SK-N-SH treated with all-trans-retinoic acid at 6 μM for 48 hours (cell line): Measurements from ENCODE around the gene LIPM.

Source experiments
- ATAC-seq: fragments of 200-7000 bp; cut with Tn5 transposase; 3 replicates; pipeline ENCODE4 v1.9.1; 2020; ENCODE audit warnings: mild to moderate bottlenecking, moderate library complexity
- ARNTL ChIP-seq: fragments of 450-650 bp; formaldehyde crosslinking; IDR thresholded peaks from 2 replicates; pipeline ENCODE4 v1.5.0; 2020; ENCODE audit warnings: low read depth, mild to moderate bottlenecking, moderate library complexity, borderline replicate concordance
- BACH2 ChIP-seq: fragments of 250-450 bp; sonication (Bioruptor Pico); IDR thresholded peaks from 2 replicates; pipeline ENCODE4 v1.9.0; 2021; ENCODE audit warnings: mild to moderate bottlenecking, borderline replicate concordance
- CSDC2 ChIP-seq: fragments of 250-450 bp; sonication (Bioruptor Pico); IDR thresholded peaks from 2 replicates; pipeline ENCODE4 v1.5.0; 2020; ENCODE audit warnings: mild to moderate bottlenecking, moderate library complexity
- ESRRG ChIP-seq: fragments of 250-450 bp; sonication (Bioruptor Pico); IDR thresholded peaks from 2 replicates; pipeline ENCODE4 v1.6.1; 2021; ENCODE audit warnings: mild to moderate bottlenecking
- ISL1 ChIP-seq: fragments of 250-450 bp; sonication (Bioruptor Pico); IDR thresholded peaks from 2 replicates; pipeline ENCODE4 v2.1.2; 2022; ENCODE audit warnings: mild to moderate bottlenecking, moderate library complexity
- OSR1 ChIP-seq: fragments of 250-450 bp; sonication (Bioruptor Pico); IDR thresholded peaks from 2 replicates; pipeline ENCODE4 v1.8.0; 2022; ENCODE audit warnings: moderate library complexity, mild to moderate bottlenecking, inconsistent platforms
- PPARA ChIP-seq: fragments of 250-450 bp; sonication (Bioruptor Pico); IDR thresholded peaks from 2 replicates; pipeline ENCODE4 v1.5.0; 2020; ENCODE audit warnings: mild to moderate bottlenecking, borderline replicate concordance
- SNAI2 ChIP-seq: fragments of 250-450 bp; sonication (Bioruptor Pico); IDR thresholded peaks from 2 replicates; pipeline ENCODE4 v1.5.0; 2020; ENCODE audit warnings: mild to moderate bottlenecking, moderate library complexity
- TOX ChIP-seq: fragments of 250-450 bp; sonication (Bioruptor Pico); IDR thresholded peaks from 2 replicates; pipeline ENCODE4 v1.8.0; 2021; ENCODE audit warnings: mild to moderate bottlenecking, moderate library complexity, borderline replicate concordance
- ZFP30 ChIP-seq: fragments of 450-650 bp; formaldehyde crosslinking; IDR thresholded peaks from 2 replicates; pipeline ENCODE4 v1.5.0; 2022; ENCODE audit warnings: mild to moderate bottlenecking, moderate library complexity
- ZNF70 ChIP-seq: fragments of 450-650 bp; formaldehyde crosslinking; IDR thresholded peaks from 2 replicates; pipeline ENCODE4 v1.5.0; 2020; ENCODE audit warnings: mild to moderate bottlenecking, moderate library complexity
- ZNF8 ChIP-seq: fragments of 450-650 bp; formaldehyde crosslinking; IDR thresholded peaks from 2 replicates; pipeline ENCODE4 v1.5.0; 2020; ENCODE audit warnings: mild to moderate bottlenecking, moderate library complexity
- TF ChIP-seq, protein P1 (sequence below): fragments of 250-450 bp; sonication (Bioruptor Pico); IDR thresholded peaks from 2 replicates; pipeline ENCODE4 v1.8.0; 2020; ENCODE audit warnings: mild to moderate bottlenecking, moderate library complexity, borderline replicate concordance
- TF ChIP-seq, protein P2 (sequence below): fragments of 250-450 bp; sonication (Bioruptor Pico); IDR thresholded peaks from 2 replicates; pipeline ENCODE4 v1.5.1; 2021; ENCODE audit warnings: mild to moderate bottlenecking, moderate library complexity
- TF ChIP-seq, protein P3 (sequence below): fragments of 250-450 bp; sonication (Bioruptor Pico); IDR thresholded peaks from 2 replicates; pipeline ENCODE4 v1.5.0; 2020; ENCODE audit warnings: mild to moderate bottlenecking, moderate library complexity
- TF ChIP-seq, protein P4 (sequence below): fragments of 250-450 bp; sonication (Bioruptor Pico); IDR thresholded peaks from 2 replicates; pipeline ENCODE4 v1.8.0; 2021; ENCODE audit warnings: low read depth, mild to moderate bottlenecking, moderate library complexity, borderline replicate concordance

The LIPM gene

DNA sequence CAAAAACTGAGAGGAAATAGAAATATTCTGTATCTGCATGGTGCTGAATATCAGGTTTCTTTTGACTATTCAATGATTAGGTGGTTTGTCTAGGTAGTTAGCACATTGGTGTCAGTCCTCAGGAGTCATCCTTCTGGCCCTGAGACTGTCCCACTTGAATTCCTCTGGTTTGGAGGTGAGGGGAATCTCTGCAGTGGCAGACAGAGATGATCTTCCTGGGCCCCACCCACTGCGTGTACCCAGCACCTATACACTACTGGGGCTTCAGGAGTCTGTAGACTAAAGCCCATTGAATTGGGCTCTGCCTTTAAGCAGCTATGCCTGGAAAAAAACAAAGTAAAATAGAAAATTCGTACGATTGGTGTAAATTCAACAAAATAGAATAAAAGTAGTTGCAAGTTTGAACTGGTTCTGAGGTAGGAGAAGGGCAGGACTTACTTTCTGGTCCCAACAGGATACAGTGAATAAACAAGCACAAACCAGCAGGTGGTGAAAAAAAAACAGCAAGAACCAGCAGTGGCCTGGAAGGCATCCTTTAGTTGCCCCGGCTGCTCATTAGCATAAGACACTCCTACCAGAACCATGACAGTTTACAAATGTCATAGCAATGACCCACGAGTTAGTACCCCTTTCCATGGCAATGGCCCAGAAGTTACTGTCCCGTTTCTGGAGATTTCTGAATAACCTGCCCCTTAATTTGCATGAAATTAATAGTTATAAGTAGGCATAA lies 1.7 kb downstream of the LIPM start:
- no peak for ATAC-seq
- TF ChIP-seq ISL1 (CRISPR knock-in tag), result no peak
- TF ChIP-seq OSR1 (CRISPR knock-in tag), result no peak
- TF ChIP-seq, protein P1, sequence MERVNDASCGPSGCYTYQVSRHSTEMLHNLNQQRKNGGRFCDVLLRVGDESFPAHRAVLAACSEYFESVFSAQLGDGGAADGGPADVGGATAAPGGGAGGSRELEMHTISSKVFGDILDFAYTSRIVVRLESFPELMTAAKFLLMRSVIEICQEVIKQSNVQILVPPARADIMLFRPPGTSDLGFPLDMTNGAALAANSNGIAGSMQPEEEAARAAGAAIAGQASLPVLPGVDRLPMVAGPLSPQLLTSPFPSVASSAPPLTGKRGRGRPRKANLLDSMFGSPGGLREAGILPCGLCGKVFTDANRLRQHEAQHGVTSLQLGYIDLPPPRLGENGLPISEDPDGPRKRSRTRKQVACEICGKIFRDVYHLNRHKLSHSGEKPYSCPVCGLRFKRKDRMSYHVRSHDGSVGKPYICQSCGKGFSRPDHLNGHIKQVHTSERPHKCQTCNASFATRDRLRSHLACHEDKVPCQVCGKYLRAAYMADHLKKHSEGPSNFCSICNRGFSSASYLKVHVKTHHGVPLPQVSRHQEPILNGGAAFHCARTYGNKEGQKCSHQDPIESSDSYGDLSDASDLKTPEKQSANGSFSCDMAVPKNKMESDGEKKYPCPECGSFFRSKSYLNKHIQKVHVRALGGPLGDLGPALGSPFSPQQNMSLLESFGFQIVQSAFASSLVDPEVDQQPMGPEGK (CRISPR knock-in tag), result no peak
- TF ChIP-seq, protein P2, sequence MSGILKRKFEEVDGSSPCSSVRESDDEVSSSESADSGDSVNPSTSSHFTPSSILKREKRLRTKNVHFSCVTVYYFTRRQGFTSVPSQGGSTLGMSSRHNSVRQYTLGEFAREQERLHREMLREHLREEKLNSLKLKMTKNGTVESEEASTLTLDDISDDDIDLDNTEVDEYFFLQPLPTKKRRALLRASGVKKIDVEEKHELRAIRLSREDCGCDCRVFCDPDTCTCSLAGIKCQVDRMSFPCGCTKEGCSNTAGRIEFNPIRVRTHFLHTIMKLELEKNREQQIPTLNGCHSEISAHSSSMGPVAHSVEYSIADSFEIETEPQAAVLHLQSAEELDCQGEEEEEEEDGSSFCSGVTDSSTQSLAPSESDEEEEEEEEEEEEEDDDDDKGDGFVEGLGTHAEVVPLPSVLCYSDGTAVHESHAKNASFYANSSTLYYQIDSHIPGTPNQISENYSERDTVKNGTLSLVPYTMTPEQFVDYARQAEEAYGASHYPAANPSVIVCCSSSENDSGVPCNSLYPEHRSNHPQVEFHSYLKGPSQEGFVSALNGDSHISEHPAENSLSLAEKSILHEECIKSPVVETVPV (CRISPR knock-in tag), result no peak
- no peak for TF ChIP-seq TOX (CRISPR knock-in tag)
- TF ChIP-seq BACH2 (CRISPR knock-in tag), result no peak
- no peak for TF ChIP-seq ESRRG (CRISPR knock-in tag)

DNA sequence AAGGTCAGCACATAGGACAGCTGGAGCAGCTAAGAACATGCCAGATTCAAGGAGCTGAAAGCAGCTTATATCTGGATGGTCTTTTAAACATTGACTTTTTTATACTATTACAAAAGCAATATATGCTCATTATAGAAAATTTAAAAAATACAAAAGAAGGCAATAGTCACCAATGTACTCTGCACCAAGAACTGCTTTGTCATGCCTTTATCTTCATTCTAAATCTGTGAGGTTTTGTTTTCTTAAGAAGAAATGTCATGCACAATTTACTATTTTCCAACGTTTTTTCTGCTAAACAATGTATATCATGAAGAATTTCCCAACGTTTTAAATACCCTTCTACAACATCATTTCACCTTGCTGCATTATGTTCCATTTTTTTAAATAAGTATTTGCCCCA lies 2.8 kb downstream of the LIPM start:
- TF ChIP-seq ARNTL (CRISPR knock-in tag) (no peak), CSDC2 (CRISPR knock-in tag) (no peak), PPARA (CRISPR knock-in tag) (no peak), ZFP30 (CRISPR knock-in tag) (no peak), ZNF70 (no peak), ZNF8 (CRISPR knock-in tag) (no peak)
- TF ChIP-seq, protein P1 (CRISPR knock-in tag), result no peak
- no peak for ATAC-seq

DNA sequence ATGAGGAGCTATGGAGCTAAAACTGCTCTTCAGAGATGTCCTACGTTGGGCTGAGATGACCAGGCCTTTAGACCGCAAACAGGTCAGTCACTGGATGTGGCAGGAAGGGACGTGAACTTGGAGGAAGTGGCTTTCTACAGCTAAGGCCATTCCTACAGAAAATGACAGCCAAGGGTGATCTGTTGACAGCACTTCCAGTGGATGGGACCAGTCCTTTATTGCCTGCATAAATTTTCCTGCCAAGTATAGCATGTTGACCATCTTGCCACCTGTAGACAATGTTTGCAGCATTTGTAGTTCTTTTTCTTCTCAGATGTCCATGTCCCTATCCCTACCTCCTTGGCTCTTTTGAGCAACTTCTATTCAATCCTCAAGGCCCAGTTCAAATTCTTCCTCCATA lies 3.4 kb downstream of the LIPM start:
- ATAC-seq, result no peak

DNA sequence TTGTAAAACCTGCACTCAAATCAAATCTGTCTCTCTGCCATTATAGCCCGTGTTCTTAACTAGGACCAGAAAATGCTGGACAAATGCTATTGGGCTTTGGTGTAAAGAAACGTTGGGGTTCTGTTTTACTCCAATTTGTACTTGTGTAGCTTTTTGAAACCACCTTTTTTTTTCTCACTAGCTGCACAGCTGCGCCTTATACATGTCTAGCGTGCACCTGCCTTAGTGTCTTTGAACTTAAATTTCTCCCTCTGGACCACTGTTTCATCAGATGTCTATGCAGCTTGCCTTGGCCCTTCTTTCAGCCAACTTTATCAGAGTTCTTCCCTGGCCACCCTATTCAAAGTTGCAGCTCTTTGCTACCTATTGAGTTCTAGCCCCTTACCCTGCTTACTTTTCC lies 7.1 kb downstream of the LIPM start:
- no peak for ATAC-seq
- TF ChIP-seq OSR1 (CRISPR knock-in tag), result no peak
- TF ChIP-seq, protein P3, sequence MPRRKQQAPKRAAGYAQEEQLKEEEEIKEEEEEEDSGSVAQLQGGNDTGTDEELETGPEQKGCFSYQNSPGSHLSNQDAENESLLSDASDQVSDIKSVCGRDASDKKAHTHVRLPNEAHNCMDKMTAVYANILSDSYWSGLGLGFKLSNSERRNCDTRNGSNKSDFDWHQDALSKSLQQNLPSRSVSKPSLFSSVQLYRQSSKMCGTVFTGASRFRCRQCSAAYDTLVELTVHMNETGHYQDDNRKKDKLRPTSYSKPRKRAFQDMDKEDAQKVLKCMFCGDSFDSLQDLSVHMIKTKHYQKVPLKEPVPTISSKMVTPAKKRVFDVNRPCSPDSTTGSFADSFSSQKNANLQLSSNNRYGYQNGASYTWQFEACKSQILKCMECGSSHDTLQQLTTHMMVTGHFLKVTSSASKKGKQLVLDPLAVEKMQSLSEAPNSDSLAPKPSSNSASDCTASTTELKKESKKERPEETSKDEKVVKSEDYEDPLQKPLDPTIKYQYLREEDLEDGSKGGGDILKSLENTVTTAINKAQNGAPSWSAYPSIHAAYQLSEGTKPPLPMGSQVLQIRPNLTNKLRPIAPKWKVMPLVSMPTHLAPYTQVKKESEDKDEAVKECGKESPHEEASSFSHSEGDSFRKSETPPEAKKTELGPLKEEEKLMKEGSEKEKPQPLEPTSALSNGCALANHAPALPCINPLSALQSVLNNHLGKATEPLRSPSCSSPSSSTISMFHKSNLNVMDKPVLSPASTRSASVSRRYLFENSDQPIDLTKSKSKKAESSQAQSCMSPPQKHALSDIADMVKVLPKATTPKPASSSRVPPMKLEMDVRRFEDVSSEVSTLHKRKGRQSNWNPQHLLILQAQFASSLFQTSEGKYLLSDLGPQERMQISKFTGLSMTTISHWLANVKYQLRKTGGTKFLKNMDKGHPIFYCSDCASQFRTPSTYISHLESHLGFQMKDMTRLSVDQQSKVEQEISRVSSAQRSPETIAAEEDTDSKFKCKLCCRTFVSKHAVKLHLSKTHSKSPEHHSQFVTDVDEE (CRISPR knock-in tag), result no peak
- TF ChIP-seq CSDC2 (CRISPR knock-in tag), result no peak
- TF ChIP-seq, protein P4, sequence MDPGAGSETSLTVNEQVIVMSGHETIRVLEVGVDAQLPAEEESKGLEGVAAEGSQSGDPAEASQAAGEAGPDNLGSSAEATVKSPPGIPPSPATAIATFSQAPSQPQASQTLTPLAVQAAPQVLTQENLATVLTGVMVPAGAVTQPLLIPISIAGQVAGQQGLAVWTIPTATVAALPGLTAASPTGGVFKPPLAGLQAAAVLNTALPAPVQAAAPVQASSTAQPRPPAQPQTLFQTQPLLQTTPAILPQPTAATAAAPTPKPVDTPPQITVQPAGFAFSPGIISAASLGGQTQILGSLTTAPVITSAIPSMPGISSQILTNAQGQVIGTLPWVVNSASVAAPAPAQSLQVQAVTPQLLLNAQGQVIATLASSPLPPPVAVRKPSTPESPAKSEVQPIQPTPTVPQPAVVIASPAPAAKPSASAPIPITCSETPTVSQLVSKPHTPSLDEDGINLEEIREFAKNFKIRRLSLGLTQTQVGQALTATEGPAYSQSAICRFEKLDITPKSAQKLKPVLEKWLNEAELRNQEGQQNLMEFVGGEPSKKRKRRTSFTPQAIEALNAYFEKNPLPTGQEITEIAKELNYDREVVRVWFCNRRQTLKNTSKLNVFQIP (CRISPR knock-in tag), result no peak
- no peak for TF ChIP-seq SNAI2 (CRISPR knock-in tag)
- TF ChIP-seq ISL1 (CRISPR knock-in tag), result no peak
- no peak for TF ChIP-seq BACH2 (CRISPR knock-in tag)
- TF ChIP-seq, protein P1 (CRISPR knock-in tag), result no peak
- no peak for TF ChIP-seq ARNTL (CRISPR knock-in tag)
- no peak for TF ChIP-seq ZNF70

More for the DNA sequence above, 3.4 kb downstream of the LIPM start:
- TF ChIP-seq OSR1 (CRISPR knock-in tag) (no peak), ISL1 (CRISPR knock-in tag) (no peak)
- TF ChIP-seq, protein P3 (CRISPR knock-in tag), result no peak
